Right lobe of liver (tissue), 4 donors: ENCODE results near the gene TCF7L2.

ENCODE experiments used
- POLR2A ChIP-seq: fragments of 450-650 bp; IDR thresholded peaks from one replicate; pipeline ENCODE4 v1.6.1; 2017; ENCODE audit warnings: antibody characterized with exemption, mild to moderate bottlenecking
- TF ChIP-seq, protein P1 (sequence below), 4 donors: fragments of 200-600 bp in 3 of 4; fragments of 450-650 bp in 1 of 4; IDR thresholded peaks; one replicate each; pipeline versions ENCODE4 v1.5.1 to v1.8.0; 2016 to 2022; ENCODE audit warnings: antibody characterized with exemption in 4 of 4, mild to moderate bottlenecking in 2 of 4
- donor health status: DM: no; HTN: no; CAD: no.
- donor health status: DM: no; HTN: no; CAD: no.
- donor health status: DM: no; HTN: yes; CAD: no.

DNA sequence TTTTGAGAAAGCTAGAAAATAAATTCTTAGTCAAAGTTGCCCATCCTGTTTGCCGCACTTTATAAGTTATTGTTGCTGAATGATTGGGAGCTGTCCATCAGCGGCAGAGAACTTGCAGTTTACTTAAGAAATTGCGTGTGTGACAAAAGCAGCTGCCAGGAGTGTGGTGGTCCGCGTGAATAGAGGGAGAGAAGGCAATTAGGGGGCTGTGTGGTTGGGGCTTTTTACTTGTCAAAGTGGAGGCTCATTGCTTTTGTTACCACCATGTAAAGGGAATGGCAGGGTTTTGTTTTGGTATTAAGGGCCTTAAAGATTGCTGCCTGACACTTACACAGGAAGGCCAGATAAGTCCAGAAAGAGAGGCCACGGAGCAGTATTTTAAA lies 177.8 kb downstream of the TCF7L2 start:
- TF ChIP-seq, protein P1, sequence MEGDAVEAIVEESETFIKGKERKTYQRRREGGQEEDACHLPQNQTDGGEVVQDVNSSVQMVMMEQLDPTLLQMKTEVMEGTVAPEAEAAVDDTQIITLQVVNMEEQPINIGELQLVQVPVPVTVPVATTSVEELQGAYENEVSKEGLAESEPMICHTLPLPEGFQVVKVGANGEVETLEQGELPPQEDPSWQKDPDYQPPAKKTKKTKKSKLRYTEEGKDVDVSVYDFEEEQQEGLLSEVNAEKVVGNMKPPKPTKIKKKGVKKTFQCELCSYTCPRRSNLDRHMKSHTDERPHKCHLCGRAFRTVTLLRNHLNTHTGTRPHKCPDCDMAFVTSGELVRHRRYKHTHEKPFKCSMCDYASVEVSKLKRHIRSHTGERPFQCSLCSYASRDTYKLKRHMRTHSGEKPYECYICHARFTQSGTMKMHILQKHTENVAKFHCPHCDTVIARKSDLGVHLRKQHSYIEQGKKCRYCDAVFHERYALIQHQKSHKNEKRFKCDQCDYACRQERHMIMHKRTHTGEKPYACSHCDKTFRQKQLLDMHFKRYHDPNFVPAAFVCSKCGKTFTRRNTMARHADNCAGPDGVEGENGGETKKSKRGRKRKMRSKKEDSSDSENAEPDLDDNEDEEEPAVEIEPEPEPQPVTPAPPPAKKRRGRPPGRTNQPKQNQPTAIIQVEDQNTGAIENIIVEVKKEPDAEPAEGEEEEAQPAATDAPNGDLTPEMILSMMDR (IDR thresholded peaks at IDR 0.05), result no peak
- no peak for TF ChIP-seq POLR2A
